Heart left ventricle (tissue), 16 donors: ENCODE measurements around the gene POLR1H. TPM values are rescaled to one million over a fixed set of nuclear protein-coding genes. Genes with fewer than 3 reads are reported as not detected.

Experiments used
- ATAC-seq, 4 donors: fragments of 200-7000 bp; cut with Tn5 transposase; one replicate each; pipeline ENCODE4 v1.9.1; 2020 to 2022; ENCODE audit warnings: moderate library complexity in 4 of 4, mild to moderate bottlenecking in 3 of 4, moderate number of reproducible peaks in 1 of 4
- DNase-seq, 5 donors: peaks; one replicate each; pipeline ENCODE4 v3.0.0-alpha.2; 2020
- H3K27ac ChIP-seq, 12 donors: fragments of 200-600 bp; sonication (generic) in 4 of 12; one replicate each; pipeline versions ENCODE4 v1.5.0 to v1.8.0; 2016 to 2022; ENCODE audit warnings: mild to moderate bottlenecking in 2 of 12
- H3K27me3 ChIP-seq, 9 donors: fragments of 200-600 bp; sonication (generic) in 2 of 9; one replicate each; pipeline versions ENCODE4 v1.5.1 to v1.8.0; 2016 to 2022; ENCODE audit warnings: mild to moderate bottlenecking in 3 of 9
- H3K36me3 ChIP-seq, 9 donors: fragments of 200-600 bp; sonication (generic) in 2 of 9; one replicate each; pipeline versions ENCODE4 v1.5.0 to v1.8.0; 2018 to 2022; ENCODE audit warnings: mild to moderate bottlenecking in 2 of 9
- H3K4me1 ChIP-seq, 12 donors: fragments of 200-600 bp; sonication (generic) in 4 of 12; one replicate each; pipeline versions ENCODE4 v1.5.0 to v1.8.0; 2016 to 2022; ENCODE audit warnings: mild to moderate bottlenecking in 3 of 12
- H3K4me3 ChIP-seq, 12 donors: fragments of 200-600 bp; sonication (generic) in 4 of 12; one replicate each; pipeline versions ENCODE4 v1.5.0 to v1.8.0; 2017 to 2022; ENCODE audit warnings: mild to moderate bottlenecking in 9 of 12, moderate library complexity in 4 of 12
- H3K9me3 ChIP-seq, 12 donors: fragments of 200-600 bp; sonication (generic) in 4 of 12; one replicate each; pipeline versions ENCODE4 v1.5.0 to v1.8.0; 2016 to 2022; ENCODE audit warnings: mild to moderate bottlenecking in 1 of 12
- CTCF ChIP-seq, 12 donors: fragments of 200-600 bp; sonication (generic) in 4 of 12; IDR thresholded peaks; one replicate each; pipeline versions ENCODE4 v1.5.0 to v1.8.0; 2018 to 2022; ENCODE audit warnings: antibody characterized with exemption in 12 of 12, mild to moderate bottlenecking in 5 of 12
- POLR2A ChIP-seq, 2 donors: fragments of 450-650 bp; IDR thresholded peaks; one replicate each; pipeline ENCODE4 v1.6.1; 2017; ENCODE audit warnings: antibody characterized with exemption in 2 of 2, mild to moderate bottlenecking in 2 of 2, moderate library complexity in 2 of 2
- WGBS, 4 donors: extraction: QIAGEN DNeasy Blood & Tissue Kit in 2 of 4; methylation state at CpG; one replicate each; pipeline versions ENCODE4 v1.1.5 to v1.1.7; 2013 to 2018; 5-methylcytosine and 5-hydroxymethylcytosine counted together
- intact Hi-C, 10 donors: fragments of 100-400 bp; cut with DNase I; formaldehyde crosslinking; loops; one replicate each; pipeline versions ENCODE4 v1.11.1 to v1.14.2; 2022
- polyA plus RNA-seq, 2 donors: library from polyadenylated mRNA; stranded (reverse); fragments of 200-250 nt; gene quantifications; one replicate each; pipeline ENCODE4 v1.2.3, GENCODE V29; 2013
- total RNA-seq, 9 donors: library from RNA; depleted of rRNA in 2 of 9; stranded (reverse); fragments of >200 nt in 2 of 9; fragmentation: NEBNext Ultra II Directional in 3 of 9; extraction: Animal tissue kit (Norgen Biotek cat#: 25700) in 3 of 9; gene quantifications; one replicate each; pipeline versions ENCODE4 v1.1.0 to v1.2.4, GENCODE V29; 2016 to 2023
- donor health status: ischemic (EF 13 %, LVEDD 7.1; RV severe dilation, severe dysfunction).
- donor health status: healthy with polysubstance abuse.
- donor health status: DM: no; HTN: yes; CAD: no.
- donor health status: DM: no; HTN: no; CAD: no.
- donor health status: ischemic (EF 25% LVEDD 6.9; RV normal size, moderate dysfunction).
- donor health status: ischemic (EF 25% LVEDD 5.7; RV mildly dilated, moderate dysfunction).
- donor health status: healthy.
- donor health status: DM: yes; HTN: yes; CAD: no.
- donor health status: ischemic (EF 35%, LVEDD 5.7; RV mildly dilated, moderate dysfunction).
- donor health status: nonischemic (EF 11% LVEDD 7.7; RV severe dilation, severe dysfunction).
- donor health status: DM: yes; HTN: yes; CAD: no.
- donor health status: PGD.
- donor health status: ischemic (EF 29% LVEDD 5.4; RV normal size, mild dysfunction).
- donor health status: nonischemic (EF 23%, LVEDD 6.1; RV moderate dilation, normal function).

POLR1H gene
- total and polyA plus RNA-seq, 11 donors = 11.7 to 46.1 (median 14.8) TPM

DNA sequence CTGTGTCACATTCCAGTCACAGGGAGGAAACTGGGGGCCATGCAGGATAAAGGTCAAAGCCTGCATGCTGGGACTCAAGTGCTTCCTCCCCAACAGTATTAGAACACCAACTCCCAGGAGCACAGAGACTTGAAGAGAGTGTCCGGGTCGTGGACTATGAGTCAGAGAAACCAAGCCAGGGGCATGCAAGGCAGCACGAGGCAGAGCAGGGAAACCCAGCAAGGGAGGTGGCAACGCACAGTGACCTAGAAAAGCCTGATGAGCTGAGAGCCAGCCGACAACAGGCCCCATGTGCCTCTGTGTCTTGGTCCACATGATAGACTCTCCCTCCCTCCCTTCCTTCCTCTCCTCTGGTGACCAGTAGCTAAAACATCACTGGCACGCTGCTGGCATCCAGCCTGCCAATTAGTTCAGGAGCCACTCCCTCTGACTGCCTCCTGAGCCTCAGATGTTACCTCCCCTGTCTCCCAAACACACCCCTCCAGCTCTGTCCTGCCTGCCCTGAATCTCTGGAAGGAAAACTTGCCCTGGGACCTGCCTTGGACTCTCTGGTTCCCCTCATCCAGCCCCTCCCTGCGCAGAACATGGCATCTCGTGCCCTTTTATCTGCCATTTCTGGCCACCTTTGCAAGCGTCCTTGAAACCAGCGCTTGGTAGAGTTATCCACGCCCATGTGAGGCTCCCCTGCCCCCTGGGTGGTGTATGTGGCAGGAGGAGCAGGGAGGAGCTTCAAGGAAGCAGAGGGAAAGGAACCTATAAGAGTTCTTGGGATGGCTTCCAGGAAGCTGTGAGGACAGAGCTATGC lies 30.7 kb downstream of the POLR1H start:
- Histone ChIP-seq H3K36me3 (no peaks in the 10 kb centered on the region), H3K27me3 (peaks cover 0 to 73% (median 9%) of the 10 kb centered on the region in 9 donors), H3K27ac (no peak overlapping the region), H3K4me1 (peaks cover 0 to 5% (median 0%) of the 10 kb centered on the region in 12 donors), H3K4me3 (no peak overlapping the region), H3K9me3 (no peaks in the 10 kb centered on the region)
- intact Hi-C loops = no loop called here
- TF ChIP-seq POLR2A (IDR thresholded peaks at IDR 0.05) = no peak
- TF ChIP-seq CTCF (IDR thresholded peaks at IDR 0.05) = no peak
- DNase-seq = peak in 1 of 5 donors; percentile 22
- 43 to 53% (median 45%) methylated on average over 11 of the region's 11 CpGs for WGBS, 4 donors
- peak in 3 of 4 donors; percentile 54 to 65 (median 59) for ATAC-seq

GRCh38 chr6:30092852-30093543 lies 31.9 kb downstream of the POLR1H start:
- Histone ChIP-seq H3K27me3 (peaks cover 0 to 75% (median 9%) of the 10 kb centered on the region in 9 donors), H3K4me3 (no peak overlapping the region), H3K36me3 (no peaks in the 10 kb centered on the region), H3K4me1 (peaks cover 0 to 5% (median 0%) of the 10 kb centered on the region in 12 donors), H3K27ac (no peak overlapping the region), H3K9me3 (no peaks in the 10 kb centered on the region)
- TF ChIP-seq POLR2A (IDR thresholded peaks at IDR 0.05) = no peak
- TF ChIP-seq CTCF (IDR thresholded peaks at IDR 0.05) = no peak
- ATAC-seq (no peak), DNase-seq (no peak)
- intact Hi-C loops = no loop called here
- 44 to 75% (median 69%) methylated on average over 6 of the region's 6 CpGs for WGBS, 4 donors

DNA sequence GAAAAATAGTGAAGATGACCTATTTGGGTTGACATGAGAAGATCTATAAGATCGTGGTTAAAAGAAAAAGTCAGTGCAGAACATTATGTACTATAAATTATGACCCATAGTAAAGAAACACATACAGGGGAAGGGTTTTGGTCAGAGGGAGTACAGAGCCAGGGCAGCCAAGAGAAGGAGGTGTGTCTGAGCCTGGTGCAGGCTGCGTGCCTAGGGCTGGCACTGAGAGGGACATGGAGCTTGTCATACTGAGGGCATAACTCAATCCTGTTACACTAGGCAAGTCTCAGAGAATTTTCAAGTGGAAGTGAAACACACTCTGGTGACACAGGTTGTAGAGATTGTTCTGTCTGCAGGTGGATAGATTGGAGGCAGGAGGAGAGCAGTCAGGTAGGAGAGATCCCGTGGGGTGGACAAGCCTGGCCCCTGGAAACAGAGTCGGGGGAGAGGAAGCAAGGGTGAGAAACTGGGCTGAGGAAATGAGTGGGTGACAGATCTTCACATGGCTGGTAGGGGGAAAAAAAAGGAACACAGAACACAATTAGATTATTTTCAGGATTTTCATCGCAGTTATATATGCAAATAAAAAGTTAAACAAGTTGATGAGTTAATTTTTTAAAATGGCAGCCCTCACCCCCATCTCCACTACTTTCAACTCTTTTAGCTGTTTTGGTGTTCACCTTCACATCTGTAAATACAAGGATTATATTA lies 33.0 kb downstream of the POLR1H start:
- Histone ChIP-seq H3K4me3 (no peak overlapping the region), H3K27ac (no peak overlapping the region), H3K9me3 (no peaks in the 10 kb centered on the region), H3K36me3 (no peaks in the 10 kb centered on the region), H3K27me3 (peaks cover 0 to 73% (median 15%) of the 10 kb centered on the region in 9 donors), H3K4me1 (peaks cover 0 to 5% (median 0%) of the 10 kb centered on the region in 12 donors)
- peak in 1 of 4 donors; percentile 58 for ATAC-seq
- 69 to 81% (median 73%) methylated on average over 4 to 5 of the region's 5 CpGs for WGBS, 4 donors
- intact Hi-C loops = no loop called here
- no peak for DNase-seq
- TF ChIP-seq POLR2A (IDR thresholded peaks at IDR 0.05) (no peak), CTCF (IDR thresholded peaks at IDR 0.05) (no peak)

GRCh38 chr6:30096829-30097228 lies 35.8 kb downstream of the POLR1H start:
- 38 to 50% (median 45%) methylated on average over 1 of the region's 1 CpG for WGBS, 4 donors
- H3K4me3 ChIP-seq = no peak overlapping the region
- TF ChIP-seq POLR2A (IDR thresholded peaks at IDR 0.05) = no peak
- no peak for TF ChIP-seq CTCF (IDR thresholded peaks at IDR 0.05)
- no peaks in the 10 kb centered on the region for H3K9me3 ChIP-seq
- intact Hi-C loops = no loop called here
- peaks cover 0 to 25% (median 17%) of the 10 kb centered on the region in 12 donors for H3K4me1 ChIP-seq
- no peak for DNase-seq
- no peaks in the 10 kb centered on the region for H3K36me3 ChIP-seq
- ATAC-seq = no peak
- H3K27ac ChIP-seq = no peak overlapping the region
- peaks cover 0 to 75% (median 35%) of the 10 kb centered on the region in 9 donors for H3K27me3 ChIP-seq
